HUES48 (cell line): Measurements from ENCODE around the gene IPO4.

Experiments used
- H3K27ac ChIP-seq: one replicate; pipeline ENCODE4 v1.7.0; 2013; ENCODE audit warnings: low read depth, low read length, inconsistent platforms
- H3K27me3 ChIP-seq: 2 replicates; pipeline ENCODE4 v1.6.1; 2013; ENCODE audit warnings: mild to moderate bottlenecking, low read length; ENCODE audit not compliant: control insufficient read depth, insufficient read depth
- H3K36me3 ChIP-seq: 2 replicates; pipeline ENCODE4 v1.6.1; 2013; ENCODE audit warnings: low read length; ENCODE audit not compliant: control insufficient read depth, insufficient read depth
- H3K4me1 ChIP-seq: 2 replicates; pipeline ENCODE4 v1.6.1; 2013; ENCODE audit warnings: mild to moderate bottlenecking, low read length; ENCODE audit not compliant: control insufficient read depth, insufficient read depth
- H3K4me3 ChIP-seq: 2 replicates; pipeline ENCODE4 v1.5.1; 2013; ENCODE audit warnings: mild to moderate bottlenecking, low read depth, low read length
- H3K9ac ChIP-seq: 2 replicates; pipeline ENCODE4 v1.6.1; 2013; ENCODE audit warnings: mild to moderate bottlenecking, low read depth, low read length, moderate library complexity
- H3K9me3 ChIP-seq: 2 replicates; pipeline ENCODE4 v1.6.1; 2013; ENCODE audit warnings: low read length; ENCODE audit not compliant: control insufficient read depth, insufficient read depth

The IPO4 gene

DNA sequence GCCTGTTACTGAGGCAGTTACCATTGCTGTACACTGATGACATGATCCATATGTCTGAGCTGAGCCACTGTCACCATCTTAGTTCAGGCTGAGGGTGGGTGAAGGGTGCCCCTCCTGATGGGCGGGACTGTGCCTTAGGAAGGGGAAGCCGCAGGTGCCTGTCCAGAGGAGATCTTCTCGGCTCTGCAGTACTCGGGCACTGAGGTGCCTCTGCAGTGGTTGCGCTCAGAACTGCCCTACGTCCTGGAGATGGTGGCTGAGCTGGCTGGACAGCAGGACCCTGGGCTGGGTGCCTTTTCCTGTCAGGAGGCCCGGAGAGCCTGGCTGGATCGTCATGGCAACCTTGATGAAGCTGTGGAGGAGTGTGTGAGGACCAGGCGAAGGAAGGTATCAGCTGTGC is 37.6 kb downstream of the IPO4 start:
- Histone ChIP-seq H3K27me3 (no peaks in the 10 kb centered on the region), H3K9me3 (no peaks in the 10 kb centered on the region), H3K4me1 (peaks cover 8% of the 10 kb centered on the region), H3K9ac (no peak overlapping the region), H3K36me3 (peaks cover 64% of the 10 kb centered on the region), H3K27ac (no peak overlapping the region), H3K4me3 (no peak overlapping the region)

DNA sequence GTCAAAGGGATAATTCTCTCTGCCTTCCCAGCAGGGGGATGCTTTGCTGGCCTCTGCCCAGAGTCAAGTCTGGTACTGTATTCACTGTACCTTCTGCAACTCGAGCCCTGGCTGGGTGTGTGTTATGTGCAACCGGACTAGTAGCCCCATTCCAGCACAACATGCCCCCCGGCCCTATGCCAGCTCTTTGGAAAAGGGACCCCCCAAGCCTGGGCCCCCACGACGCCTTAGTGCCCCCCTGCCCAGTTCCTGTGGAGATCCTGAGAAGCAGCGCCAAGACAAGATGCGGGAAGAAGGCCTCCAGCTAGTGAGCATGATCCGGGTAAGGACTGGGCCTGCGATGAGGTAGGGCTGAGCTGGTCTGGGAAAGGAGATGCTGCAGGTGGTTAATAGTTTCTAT is 38.0 kb downstream of the IPO4 start:
- no peaks in the 10 kb centered on the region for H3K27me3 ChIP-seq
- H3K9me3 ChIP-seq: no peaks in the 10 kb centered on the region
- H3K4me3 ChIP-seq: no peak overlapping the region
- H3K4me1 ChIP-seq: peaks cover 12% of the 10 kb centered on the region
- no peak overlapping the region for H3K9ac ChIP-seq
- peaks cover 60% of the 10 kb centered on the region for H3K36me3 ChIP-seq
- H3K27ac ChIP-seq: no peak overlapping the region

DNA sequence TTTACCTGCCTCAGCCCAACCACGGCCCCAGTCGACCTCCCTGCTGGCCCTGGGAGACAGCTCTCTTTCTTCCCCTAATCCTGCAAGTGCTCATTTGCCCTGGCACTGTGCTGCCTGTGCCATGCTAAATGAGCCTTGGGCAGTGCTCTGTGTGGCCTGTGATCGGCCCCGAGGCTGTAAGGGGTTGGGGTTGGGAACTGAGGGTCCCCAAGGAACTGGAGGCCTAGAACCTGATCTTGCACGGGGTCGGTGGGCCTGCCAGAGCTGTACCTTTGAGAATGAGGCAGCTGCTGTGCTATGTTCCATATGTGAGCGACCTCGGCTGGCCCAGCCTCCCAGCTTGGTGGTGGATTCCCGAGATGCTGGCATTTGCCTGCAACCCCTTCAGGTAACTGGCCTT is 38.6 kb downstream of the IPO4 start:
- H3K4me1 ChIP-seq: peaks cover 15% of the 10 kb centered on the region
- no peaks in the 10 kb centered on the region for H3K27me3 ChIP-seq
- no peak overlapping the region for H3K9ac ChIP-seq
- peaks cover 55% of the 10 kb centered on the region for H3K36me3 ChIP-seq
- no peak overlapping the region for H3K4me3 ChIP-seq
- no peaks in the 10 kb centered on the region for H3K9me3 ChIP-seq
- no peak overlapping the region for H3K27ac ChIP-seq

DNA sequence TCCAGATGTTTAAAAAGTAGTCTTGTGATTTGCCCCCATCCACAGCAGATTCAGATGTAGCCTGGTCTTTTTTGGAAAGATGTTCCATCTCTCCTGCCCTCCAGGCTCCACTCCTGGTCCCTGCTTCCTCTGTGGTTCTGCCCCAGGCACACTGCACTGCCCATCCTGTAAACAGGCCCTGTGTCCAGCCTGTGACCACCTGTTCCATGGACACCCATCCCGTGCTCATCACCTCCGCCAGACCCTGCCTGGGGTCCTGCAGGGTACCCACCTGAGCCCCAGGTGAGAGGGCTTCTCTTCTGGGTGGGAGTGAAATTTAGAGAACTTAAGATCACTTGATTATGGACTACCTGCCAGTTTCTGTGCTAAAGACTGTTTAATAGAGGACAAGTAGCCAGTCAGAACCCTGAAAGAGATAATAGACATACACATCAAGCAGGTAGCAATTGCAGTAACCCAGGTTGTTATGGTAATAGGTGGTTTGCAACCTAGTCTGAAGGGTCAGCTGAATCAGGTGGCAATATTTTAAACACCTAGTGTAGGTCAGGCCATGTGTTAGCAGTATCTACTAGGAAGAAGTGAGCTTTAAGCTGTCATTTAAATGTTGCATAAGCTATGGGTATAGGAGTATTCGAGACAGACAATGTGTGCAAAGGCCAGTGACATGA is 39.2 kb downstream of the IPO4 start:
- Histone ChIP-seq H3K27ac (no peak overlapping the region), H3K4me3 (no peak overlapping the region)

DNA sequence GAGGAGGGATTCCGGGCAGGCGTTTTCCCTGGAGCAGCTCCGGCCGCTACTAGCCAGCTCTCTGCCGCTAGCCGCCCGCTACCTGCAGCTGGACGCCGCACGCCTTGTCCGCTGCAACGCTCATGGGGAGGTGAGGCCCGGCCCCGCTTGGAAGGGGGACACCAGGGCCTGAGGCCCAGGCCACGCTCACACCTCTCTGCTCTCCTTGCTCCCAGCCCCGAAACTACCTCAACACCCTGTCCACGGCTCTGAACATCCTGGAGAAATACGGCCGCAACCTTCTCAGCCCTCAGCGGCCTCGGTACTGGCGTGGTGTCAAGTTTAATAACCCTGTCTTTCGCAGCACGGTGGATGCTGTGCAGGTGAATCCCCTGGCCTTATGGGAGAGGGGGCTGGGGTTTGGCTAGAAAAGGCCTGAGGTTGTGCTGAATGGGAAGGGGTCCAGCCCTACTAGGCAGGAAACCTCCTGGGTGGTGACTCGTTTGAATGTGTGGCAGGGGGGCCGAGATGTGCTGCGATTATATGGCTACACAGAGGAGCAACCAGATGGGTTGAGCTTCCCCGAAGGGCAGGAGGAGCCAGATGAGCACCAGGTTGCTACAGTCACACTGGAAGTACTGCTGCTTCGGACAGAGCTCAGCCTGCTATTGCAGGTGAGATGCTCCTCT is 40.7 kb downstream of the IPO4 start:
- Histone ChIP-seq H3K4me3 (peak overlapping the region; percentile 90), H3K27me3 (no peaks in the 10 kb centered on the region), H3K9me3 (no peaks in the 10 kb centered on the region), H3K27ac (peak overlapping the region; percentile 56), H3K4me1 (peaks cover 15% of the 10 kb centered on the region), H3K9ac (peak overlapping the region; percentile 32; the same call in 1 of the 2 replicates), H3K36me3 (peaks cover 63% of the 10 kb centered on the region)

More for the DNA sequence above, 39.2 kb downstream of the IPO4 start:
- peaks cover 55% of the 10 kb centered on the region for H3K36me3 ChIP-seq
- H3K9ac ChIP-seq: no peak overlapping the region
- H3K9me3 ChIP-seq: no peaks in the 10 kb centered on the region
- no peaks in the 10 kb centered on the region for H3K27me3 ChIP-seq
- H3K4me1 ChIP-seq: peaks cover 15% of the 10 kb centered on the region

DNA sequence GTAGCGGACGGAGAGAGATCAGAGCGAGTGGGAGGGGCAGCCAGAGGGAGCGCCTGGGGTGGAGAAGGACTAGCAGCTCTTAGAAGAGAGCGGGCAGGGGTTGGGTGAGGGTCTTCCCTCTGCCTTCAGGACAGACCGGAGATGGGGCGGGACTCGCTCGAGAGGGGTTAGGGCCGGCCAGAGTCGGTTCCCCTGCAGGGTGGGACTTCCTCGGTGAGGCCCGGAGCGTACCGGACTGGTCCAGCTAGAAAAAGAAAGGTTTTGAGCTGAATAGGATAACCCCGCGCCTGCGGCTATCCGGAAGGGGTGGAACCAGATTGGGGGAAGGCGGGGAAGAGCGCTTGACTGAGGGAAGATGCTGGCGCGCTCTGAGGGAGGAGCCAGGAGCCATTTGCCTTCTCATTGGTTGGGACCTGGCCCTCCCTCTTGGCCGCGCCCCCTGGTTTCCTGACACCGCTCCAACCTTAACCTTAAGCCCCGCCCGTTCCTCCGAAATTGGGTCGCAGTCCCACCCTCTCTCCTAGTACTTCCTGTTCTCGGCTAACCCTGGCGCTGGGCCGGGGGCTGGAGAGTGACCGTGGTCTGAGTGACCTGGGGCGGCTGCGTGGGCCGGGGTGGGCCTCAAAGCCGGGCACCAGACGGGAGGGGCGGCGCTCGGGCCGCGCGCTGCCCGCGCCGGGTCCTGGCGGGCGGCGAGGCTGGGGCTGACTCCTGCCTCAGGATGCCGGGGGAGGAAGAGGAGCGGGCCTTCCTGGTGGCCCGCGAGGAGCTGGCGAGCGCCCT is 41.4 kb downstream of the IPO4 start, which contains the start of gene RNF31:
RNF31 (plus strand) TSS at position 521 of the 783 bp plus-strand sequence; CDS start at position 722, 201 bp downstream.
- Histone ChIP-seq H3K9me3 (no peaks in the 10 kb centered on the region), H3K9ac (peak within 1 kb of the TSS; percentile 54), H3K4me3 (peak within 1 kb of the TSS; percentile 90), H3K36me3 (peaks cover 60% of the 10 kb centered on the region), H3K27me3 (no peaks in the 10 kb centered on the region), H3K4me1 (peaks cover 15% of the 10 kb centered on the region), H3K27ac (peak within 1 kb of the TSS; percentile 79)

DNA sequence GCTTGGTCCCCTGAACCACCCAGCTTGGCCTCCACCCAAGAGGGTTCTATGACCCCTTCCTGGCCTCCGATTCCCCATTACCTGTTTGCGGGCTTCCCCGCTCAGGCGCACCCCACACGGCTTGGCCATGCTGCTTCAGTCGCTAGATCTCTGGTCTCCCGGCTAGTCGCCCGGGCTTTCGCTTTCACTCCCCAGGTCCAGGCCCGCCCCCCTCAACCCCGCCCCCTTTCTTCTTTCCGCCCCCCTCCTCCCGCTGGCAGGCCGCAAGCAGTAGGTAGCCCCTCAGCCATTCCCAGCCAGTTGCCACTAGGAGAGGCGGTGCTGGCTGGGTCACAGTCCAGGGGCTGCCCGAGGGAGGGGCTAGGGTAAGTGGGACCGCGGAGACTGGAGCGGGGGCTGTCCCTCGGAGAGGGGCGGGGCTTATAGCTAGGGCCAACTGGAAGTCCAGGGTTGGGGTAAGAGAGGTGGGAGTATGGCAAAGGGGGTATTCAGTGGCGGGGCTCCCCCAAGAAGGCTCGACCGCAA is 42.1 kb downstream of the IPO4 start, which contains the start of gene PSME2:
PSME2 (minus strand) TSS at position 158 of the 525 bp plus-strand sequence; CDS start at position 129, 29 bp downstream.
- Histone ChIP-seq H3K9me3 (no peaks in the 10 kb centered on the region), H3K27me3 (no peaks in the 10 kb centered on the region), H3K27ac (peak within 1 kb of the TSS; percentile 79), H3K4me3 (peak within 1 kb of the TSS; percentile 90), H3K4me1 (peaks cover 15% of the 10 kb centered on the region), H3K9ac (peak within 1 kb of the TSS; percentile 54), H3K36me3 (peaks cover 54% of the 10 kb centered on the region)

DNA sequence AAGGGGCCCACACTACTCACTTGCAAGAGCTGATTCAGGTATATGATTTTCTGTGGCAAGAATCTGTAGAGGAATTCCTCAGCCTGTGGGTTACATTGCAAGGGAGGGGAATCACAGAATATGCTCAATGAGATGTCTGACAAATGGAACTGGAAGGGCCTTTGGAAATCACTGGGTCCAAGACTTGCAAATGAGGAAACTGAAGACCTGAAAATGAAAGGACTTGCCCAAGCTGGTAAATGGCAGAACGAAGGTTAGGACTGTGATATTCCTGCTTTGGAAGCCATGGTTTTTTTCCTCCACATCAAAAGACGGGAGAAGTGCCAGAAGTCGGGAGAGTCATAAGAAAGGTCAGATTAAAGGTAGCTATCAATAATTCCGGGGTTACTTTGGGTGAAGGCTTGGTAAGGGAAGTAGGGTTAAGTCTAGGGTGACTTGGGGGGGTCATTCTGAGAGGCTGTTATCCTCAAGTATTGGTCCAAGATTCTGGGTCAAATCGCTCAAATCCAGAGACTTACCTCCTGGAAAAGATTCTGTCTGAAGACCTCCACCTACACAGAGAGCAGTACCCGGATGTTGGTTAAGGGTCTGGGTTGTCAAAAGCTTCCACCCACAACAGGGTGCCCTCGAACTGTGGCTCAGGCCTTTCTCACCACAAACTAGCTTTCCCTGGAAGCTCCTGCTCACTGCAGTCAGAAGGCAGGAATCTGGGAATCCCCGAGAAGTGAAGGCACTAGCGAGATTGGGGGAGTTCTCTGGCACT is 42.7 kb downstream of the IPO4 start:
- H3K9ac ChIP-seq: peak overlapping the region; percentile 45
- no peaks in the 10 kb centered on the region for H3K9me3 ChIP-seq
- H3K27ac ChIP-seq: peak overlapping the region; percentile 76
- H3K27me3 ChIP-seq: no peaks in the 10 kb centered on the region
- H3K4me3 ChIP-seq: peak overlapping the region; percentile 78
- peaks cover 47% of the 10 kb centered on the region for H3K36me3 ChIP-seq
- H3K4me1 ChIP-seq: peaks cover 15% of the 10 kb centered on the region

DNA sequence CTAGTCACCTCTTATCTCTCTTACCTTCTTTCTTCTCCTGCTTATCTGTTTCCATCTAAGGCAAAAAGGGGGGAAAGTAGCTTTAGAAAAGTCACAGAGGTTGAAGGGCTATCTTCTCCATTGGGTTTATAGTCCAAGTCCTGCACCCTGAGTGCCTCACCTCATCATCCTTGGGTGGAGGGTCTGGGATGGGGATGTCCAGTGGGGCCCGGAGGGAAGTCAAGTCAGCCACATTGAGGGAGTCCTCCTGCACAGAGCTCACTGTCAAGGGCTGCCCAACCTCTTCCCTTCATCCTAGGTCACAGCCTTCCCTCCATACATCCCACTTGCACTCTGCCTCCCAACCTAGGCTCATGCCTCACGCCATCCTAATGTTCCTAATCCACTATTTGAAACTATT is 43.4 kb downstream of the IPO4 start:
- Histone ChIP-seq H3K9me3 (no peaks in the 10 kb centered on the region), H3K27ac (no peak overlapping the region), H3K36me3 (peaks cover 41% of the 10 kb centered on the region), H3K4me3 (peak overlapping the region; percentile 78; the same call in 1 of the 2 replicates), H3K9ac (no peak overlapping the region), H3K4me1 (peaks cover 15% of the 10 kb centered on the region), H3K27me3 (no peaks in the 10 kb centered on the region)

DNA sequence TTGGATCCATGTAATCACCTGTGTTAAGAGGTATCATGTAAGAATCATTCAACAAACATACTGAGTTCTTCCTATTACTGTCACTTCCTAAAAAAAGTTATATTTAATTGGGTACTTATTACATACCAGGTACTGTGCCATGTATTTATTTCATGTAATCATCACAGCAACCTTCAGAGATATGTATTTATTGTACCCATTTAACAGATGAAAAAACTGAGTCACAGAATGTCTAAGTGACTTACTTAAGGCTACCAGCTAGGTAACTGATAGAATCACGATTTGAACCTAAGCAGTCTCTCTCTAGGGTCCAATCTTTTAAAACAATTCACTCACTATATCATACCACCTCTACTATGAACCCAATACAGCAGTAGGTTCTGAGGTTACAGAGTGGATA is 44.2 kb downstream of the IPO4 start:
- H3K9ac ChIP-seq: no peak overlapping the region
- no peaks in the 10 kb centered on the region for H3K9me3 ChIP-seq
- peaks cover 19% of the 10 kb centered on the region for H3K4me1 ChIP-seq
- H3K4me3 ChIP-seq: no peak overlapping the region
- H3K36me3 ChIP-seq: peaks cover 39% of the 10 kb centered on the region
- no peaks in the 10 kb centered on the region for H3K27me3 ChIP-seq
- no peak overlapping the region for H3K27ac ChIP-seq
